WTC11 (cell line): ENCODE measurements around the gene OXGR1. TPM values are rescaled to one million over a fixed set of nuclear protein-coding genes. Genes with fewer than 3 reads are reported as not detected.

Experiments
- ATAC-seq: fragments of 200-7000 bp; cut with Tn5 transposase; 2 replicates; pipeline ENCODE4 v1.10.0; 2021; ENCODE audit warnings: mild to moderate bottlenecking, moderate library complexity
- CTCF ChIA-PET: fragments of 300-600 bp; sonication (Branson Sonifier 250); formaldehyde crosslinking; loops from one replicate; lab custom pipeline; 2021; ENCODE audit warnings: antibody characterized with exemption; lab: Charles Lee
- POLR2A ChIA-PET: fragments of 350-600 bp; sonication (Branson Sonifier 250); formaldehyde crosslinking; loops from one replicate; lab custom pipeline; 2021; ENCODE audit warnings: antibody characterized with exemption; lab: Charles Lee
- DNase-seq: peaks from one replicate; pipeline ENCODE4 v3.0.0; 2021; ENCODE audit warnings: low spot score
- H3K27ac Mint-ChIP-seq: 2 replicates; pipeline ENCODE4 v1.8.0; 2021; ENCODE audit warnings: mixed read lengths
- H3K27me3 Mint-ChIP-seq: 2 replicates; pipeline ENCODE4 v1.8.0; 2021; ENCODE audit warnings: low read depth, mild to moderate bottlenecking, moderate library complexity, mixed read lengths
- H3K36me3 Mint-ChIP-seq: 2 replicates; pipeline ENCODE4 v1.8.0; 2021; ENCODE audit warnings: mixed read lengths
- H3K4me1 Mint-ChIP-seq: 2 replicates; pipeline ENCODE4 v1.8.0; 2022; ENCODE audit warnings: mixed read lengths
- H3K4me3 Mint-ChIP-seq: 2 replicates; pipeline ENCODE4 v1.8.0; 2021; ENCODE audit warnings: mild to moderate bottlenecking, moderate library complexity, mixed read lengths
- H3K9me3 Mint-ChIP-seq: 2 replicates; pipeline ENCODE4 v1.8.0; 2021; ENCODE audit warnings: mixed read lengths
- AR ChIP-seq: fragments of 250-450 bp; sonication (Bioruptor Pico); IDR thresholded peaks from 2 replicates; pipeline ENCODE4 v1.9.0; 2021; ENCODE audit warnings: mild to moderate bottlenecking
- ATF1 ChIP-seq: sonication (generic); formaldehyde crosslinking; IDR thresholded peaks from 2 replicates; pipeline ENCODE4 v1.8.1; 2023; ENCODE audit warnings: mild to moderate bottlenecking, moderate library complexity, missing genetic modification reagents
- ELF4 ChIP-seq: sonication (generic); formaldehyde crosslinking; IDR thresholded peaks from 2 replicates; pipeline ENCODE4 v1.8.1; 2022; ENCODE audit warnings: low read depth, mild to moderate bottlenecking, moderate library complexity, missing genetic modification reagents
- FOXK1 ChIP-seq: sonication (generic); formaldehyde crosslinking; IDR thresholded peaks from 2 replicates; pipeline ENCODE4 v1.8.0; 2022; ENCODE audit warnings: mild to moderate bottlenecking, moderate library complexity, missing genetic modification reagents
- GABPB1 ChIP-seq: sonication (generic); formaldehyde crosslinking; IDR thresholded peaks from 2 replicates; pipeline ENCODE4 v1.8.1; 2023; ENCODE audit warnings: mild to moderate bottlenecking, missing genetic modification reagents
- HMGXB4 ChIP-seq: sonication (generic); formaldehyde crosslinking; IDR thresholded peaks from 2 replicates; pipeline ENCODE4 v1.8.1; 2023; ENCODE audit warnings: mild to moderate bottlenecking, moderate library complexity, missing genetic modification reagents
- IRF2 ChIP-seq: sonication (generic); formaldehyde crosslinking; IDR thresholded peaks from 2 replicates; pipeline ENCODE4 v1.8.0; 2022; ENCODE audit warnings: low read depth, missing genetic modification reagents, borderline replicate concordance
- JAZF1 ChIP-seq: fragments of 250-450 bp; sonication (Bioruptor Pico); IDR thresholded peaks from 2 replicates; pipeline ENCODE4 v1.9.0; 2021; ENCODE audit warnings: moderate library complexity, mild to moderate bottlenecking, inconsistent platforms
- KAT7 ChIP-seq: sonication (generic); formaldehyde crosslinking; IDR thresholded peaks from 2 replicates; pipeline ENCODE4 v1.8.1; 2023; ENCODE audit warnings: missing genetic modification reagents, mild to moderate bottlenecking, borderline replicate concordance
- MAX ChIP-seq: sonication (generic); formaldehyde crosslinking; IDR thresholded peaks from 2 replicates; pipeline ENCODE4 v1.8.0; 2022; ENCODE audit warnings: mild to moderate bottlenecking, missing genetic modification reagents
- NFE2L1 ChIP-seq: sonication (generic); formaldehyde crosslinking; IDR thresholded peaks from 2 replicates; pipeline ENCODE4 v1.8.1; 2023; ENCODE audit warnings: missing genetic modification reagents
- NFYB ChIP-seq: sonication (generic); formaldehyde crosslinking; conservative IDR thresholded peaks from 2 replicates; pipeline ENCODE4 v1.8.0; 2022; ENCODE audit warnings: low read depth, missing genetic modification reagents
- NR1H2 ChIP-seq: sonication (generic); formaldehyde crosslinking; IDR thresholded peaks from 2 replicates; pipeline ENCODE4 v1.9.0; 2021; ENCODE audit warnings: mild to moderate bottlenecking, moderate library complexity, missing genetic modification reagents
- OVOL2 ChIP-seq: fragments of 250-450 bp; sonication (Bioruptor Pico); IDR thresholded peaks from 2 replicates; pipeline ENCODE4 v1.9.0; 2021; ENCODE audit warnings: mild to moderate bottlenecking, borderline replicate concordance
- SMAD4 ChIP-seq: sonication (generic); formaldehyde crosslinking; IDR thresholded peaks from 2 replicates; pipeline ENCODE4 v1.8.0; 2022; ENCODE audit warnings: mild to moderate bottlenecking, missing genetic modification reagents
- TEAD4 ChIP-seq: sonication (generic); formaldehyde crosslinking; IDR thresholded peaks from 2 replicates; pipeline ENCODE4 v1.8.0; 2022; ENCODE audit warnings: mild to moderate bottlenecking, missing genetic modification reagents
- ZBTB43 ChIP-seq: sonication (generic); formaldehyde crosslinking; IDR thresholded peaks from 2 replicates; pipeline ENCODE4 v1.8.1; 2023; ENCODE audit warnings: mild to moderate bottlenecking, missing genetic modification reagents
- ZNF281 ChIP-seq: sonication (generic); formaldehyde crosslinking; IDR thresholded peaks from 2 replicates; pipeline ENCODE4 v1.8.0; 2023; ENCODE audit warnings: mild to moderate bottlenecking, missing genetic modification reagents
- ZNF317 ChIP-seq: sonication (generic); formaldehyde crosslinking; IDR thresholded peaks from 2 replicates; pipeline ENCODE4 v1.8.1; 2023; ENCODE audit warnings: low read depth, mild to moderate bottlenecking, moderate library complexity, missing genetic modification reagents, borderline replicate concordance
- total RNA-seq: library from RNA; stranded (reverse); gene quantifications from 3 replicates; pipeline ENCODE4 v1.2.3, GENCODE V29; 2021

Gene OXGR1
- total RNA-seq, 1 experiment from 2014 or later = 0.39 TPM

GRCh38 chr13:97000295-97000925 is 6.1 kb upstream of the OXGR1 start:
- no peaks in the 10 kb centered on the region for H3K9me3 Mint-ChIP-seq
- peak; percentile 48; the same call in 1 of the 2 replicates for ATAC-seq
- no peaks in the 10 kb centered on the region for H3K36me3 Mint-ChIP-seq
- peaks cover 100% of the 10 kb centered on the region for H3K27me3 Mint-ChIP-seq
- DNase-seq = no peak
- no peak overlapping the region for H3K4me3 Mint-ChIP-seq
- POLR2A ChIA-PET = interaction anchor here (0.7 kb wide), 1 partner anchor 191 kb away, joined by 5 read pairs; no protein-coding TSS in a partner anchor
- no peak for TF ChIP-seq AR
- no peak for TF ChIP-seq TEAD4 (CRISPR knock-in tag)
- no peak for TF ChIP-seq SMAD4
- TF ChIP-seq FOXK1 (CRISPR knock-in tag) = no peak
- no peak for TF ChIP-seq ELF4 (CRISPR knock-in tag)
- TF ChIP-seq NR1H2 (CRISPR knock-in tag) = no peak
- TF ChIP-seq GABPB1 (CRISPR knock-in tag) = no peak
- TF ChIP-seq KAT7 (CRISPR knock-in tag) = no peak
- TF ChIP-seq ZNF317 (CRISPR knock-in tag) = no peak
- no peak for TF ChIP-seq JAZF1 (CRISPR knock-in tag)
- TF ChIP-seq NFYB (CRISPR knock-in tag) = no peak
- TF ChIP-seq IRF2 (CRISPR knock-in tag) = no peak
- TF ChIP-seq ZBTB43 (CRISPR knock-in tag) = no peak
- TF ChIP-seq HMGXB4 = no peak
- no peak for TF ChIP-seq ZNF281 (CRISPR knock-in tag)
- no peak for TF ChIP-seq OVOL2
- TF ChIP-seq ATF1 (CRISPR knock-in tag) = no peak
- no peak for TF ChIP-seq NFE2L1
- TF ChIP-seq MAX = no peak
- TF ChIP-seq, all 79 proteins: peak for 0
- peaks cover 9% of the 10 kb centered on the region for H3K4me1 Mint-ChIP-seq
- CTCF ChIA-PET = interaction anchor here (1.2 to 3.2 kb wide), 3 partner anchors 16 to 183 kb away, joined by 4 to 11 read pairs (median 6); no protein-coding TSS in a partner anchor
- no peak overlapping the region for H3K27ac Mint-ChIP-seq
